ENCODE measurements around the gene ZDHHC14. TPM values are rescaled to one million over a fixed set of nuclear protein-coding genes. Genes with fewer than 3 reads are reported as not detected.
A peak's percentile ranks its signal among the peaks of the same experiment; 100 is the strongest.

ZDHHC14 gene
- total RNA-seq, 1 donor from 2014 or later = 14.4 TPM

- Mint-ChIP-seq H3K4me1 (ENCODE audit: low read depth) (peaks cover 24% of the 10 kb centered on the region), H3K27ac (no peak overlapping the region), H3K9me3 (no peaks in the 10 kb centered on the region), H3K4me3 (no peak overlapping the region), H3K27me3 (ENCODE audit: insufficient read depth) (peaks cover 46% of the 10 kb centered on the region), H3K36me3 (ENCODE audit: low read depth) (no peaks in the 10 kb centered on the region)
- no peak for DNase-seq (ENCODE audit: low spot score)
- intact Hi-C loops (cut with micrococcal nuclease) = loop anchor here (5.0 kb wide), 1 partner anchor 231 kb away; no protein-coding TSS in a partner anchor
These were observed 14.3 kb upstream of the ZDHHC14 start for GRCh38 chr6:157366648-157367047.

GRCh38 chr6:157368359-157369049, 12.5 kb upstream of the ZDHHC14 start:
- no peak for DNase-seq (ENCODE audit: low spot score)
- Mint-ChIP-seq H3K4me3 (no peak overlapping the region), H3K4me1 (ENCODE audit: low read depth) (peaks cover 20% of the 10 kb centered on the region), H3K9me3 (no peaks in the 10 kb centered on the region), H3K27me3 (ENCODE audit: insufficient read depth) (peaks cover 46% of the 10 kb centered on the region), H3K36me3 (ENCODE audit: low read depth) (no peaks in the 10 kb centered on the region), H3K27ac (peak overlapping the region; percentile 52)
- intact Hi-C loops (cut with micrococcal nuclease) = loop anchor here (1.0 to 5.0 kb wide), 5 partner anchors 12 to 396 kb away; partner anchors contain the start of gene TMEM242

GRCh38 chr6:157370755-157371154, 10.2 kb upstream of the ZDHHC14 start:
- intact Hi-C loops (cut with micrococcal nuclease) = no loop called here
- DNase-seq (ENCODE audit: low spot score) = no peak
- Mint-ChIP-seq H3K4me1 (ENCODE audit: low read depth) (peaks cover 20% of the 10 kb centered on the region), H3K4me3 (no peak overlapping the region), H3K9me3 (no peaks in the 10 kb centered on the region), H3K36me3 (ENCODE audit: low read depth) (no peaks in the 10 kb centered on the region), H3K27ac (no peak overlapping the region), H3K27me3 (ENCODE audit: insufficient read depth) (peaks cover 46% of the 10 kb centered on the region)

GRCh38 chr6:157372501-157373280, 8.3 kb upstream of the ZDHHC14 start:
- Mint-ChIP-seq H3K9me3 (no peaks in the 10 kb centered on the region), H3K4me3 (no peak overlapping the region), H3K27ac (no peak overlapping the region), H3K4me1 (ENCODE audit: low read depth) (peaks cover 31% of the 10 kb centered on the region), H3K36me3 (ENCODE audit: low read depth) (no peaks in the 10 kb centered on the region), H3K27me3 (ENCODE audit: insufficient read depth) (peaks cover 36% of the 10 kb centered on the region)
- DNase-seq (ENCODE audit: low spot score) = no peak
- intact Hi-C loops (cut with micrococcal nuclease) = no loop called here

GRCh38 chr6:157374889-157375443, 6.0 kb upstream of the ZDHHC14 start:
- H3K4me1 Mint-ChIP-seq (ENCODE audit: low read depth) = peaks cover 21% of the 10 kb centered on the region
- DNase-seq (ENCODE audit: low spot score) = no peak
- H3K27ac Mint-ChIP-seq = no peak overlapping the region
- no peaks in the 10 kb centered on the region for H3K36me3 Mint-ChIP-seq (ENCODE audit: low read depth)
- H3K9me3 Mint-ChIP-seq = no peaks in the 10 kb centered on the region
- H3K4me3 Mint-ChIP-seq = no peak overlapping the region
- intact Hi-C loops (cut with micrococcal nuclease) = no loop called here
- H3K27me3 Mint-ChIP-seq (ENCODE audit: insufficient read depth) = peaks cover 23% of the 10 kb centered on the region

- H3K27ac Mint-ChIP-seq = peak overlapping the region; percentile 4
- no peak for DNase-seq (ENCODE audit: low spot score)
- intact Hi-C loops (cut with micrococcal nuclease) = no loop called here
- peaks cover 17% of the 10 kb centered on the region for H3K27me3 Mint-ChIP-seq (ENCODE audit: insufficient read depth)
- no peaks in the 10 kb centered on the region for H3K36me3 Mint-ChIP-seq (ENCODE audit: low read depth)
- peak overlapping the region; percentile 0 for H3K4me3 Mint-ChIP-seq
- H3K9me3 Mint-ChIP-seq = no peaks in the 10 kb centered on the region
- peaks cover 20% of the 10 kb centered on the region for H3K4me1 Mint-ChIP-seq (ENCODE audit: low read depth)
These were observed 4.7 kb upstream of the ZDHHC14 start for GRCh38 chr6:157376241-157376640.

GRCh38 chr6:157376706-157377230, 4.2 kb upstream of the ZDHHC14 start:
- H3K9me3 Mint-ChIP-seq = no peaks in the 10 kb centered on the region
- no peak overlapping the region for H3K27ac Mint-ChIP-seq
- intact Hi-C loops (cut with micrococcal nuclease) = no loop called here
- no peak overlapping the region for H3K4me3 Mint-ChIP-seq
- H3K27me3 Mint-ChIP-seq (ENCODE audit: insufficient read depth) = peaks cover 14% of the 10 kb centered on the region
- H3K4me1 Mint-ChIP-seq (ENCODE audit: low read depth) = peaks cover 20% of the 10 kb centered on the region
- H3K36me3 Mint-ChIP-seq (ENCODE audit: low read depth) = no peaks in the 10 kb centered on the region
- no peak for DNase-seq (ENCODE audit: low spot score)

GRCh38 chr6:157379656-157380457, 1.1 kb upstream of the ZDHHC14 start:
- Mint-ChIP-seq H3K9me3 (no peaks in the 10 kb centered on the region), H3K27ac (peak overlapping the region; percentile 83), H3K4me1 (ENCODE audit: low read depth) (peaks cover 39% of the 10 kb centered on the region), H3K27me3 (ENCODE audit: insufficient read depth) (peaks cover 6% of the 10 kb centered on the region), H3K36me3 (ENCODE audit: low read depth) (peaks cover 16% of the 10 kb centered on the region), H3K4me3 (peak overlapping the region; percentile 88)
- intact Hi-C loops (cut with micrococcal nuclease) = loop anchor here (1.0 to 10.0 kb wide), 12 partner anchors 11 to 565 kb away; partner anchors contain the start of gene TMEM242
- peak; percentile 86 for DNase-seq (ENCODE audit: low spot score)

- intact Hi-C loops (cut with micrococcal nuclease) = loop anchor here (1.0 to 10.0 kb wide), 12 partner anchors 11 to 564 kb away; partner anchors contain the start of gene TMEM242
- H3K4me3 Mint-ChIP-seq = peak overlapping the region; percentile 88
- peaks cover 17% of the 10 kb centered on the region for H3K36me3 Mint-ChIP-seq (ENCODE audit: low read depth)
- DNase-seq (ENCODE audit: low spot score) = no peak
- peak overlapping the region; percentile 83 for H3K27ac Mint-ChIP-seq
- peaks cover 44% of the 10 kb centered on the region for H3K4me1 Mint-ChIP-seq (ENCODE audit: low read depth)
- peaks cover 5% of the 10 kb centered on the region for H3K27me3 Mint-ChIP-seq (ENCODE audit: insufficient read depth)
- H3K9me3 Mint-ChIP-seq = no peaks in the 10 kb centered on the region
These were observed 572 bp upstream of the ZDHHC14 start for GRCh38 chr6:157380458-157380778.

- intact Hi-C loops (cut with micrococcal nuclease) = loop anchor here (2.0 to 10.0 kb wide), 8 partner anchors 47 to 563 kb away; no protein-coding TSS in a partner anchor
- peaks cover 38% of the 10 kb centered on the region for H3K4me1 Mint-ChIP-seq (ENCODE audit: low read depth)
- H3K27ac Mint-ChIP-seq = peak overlapping the region; percentile 76
These were observed 936 bp downstream of the ZDHHC14 start for GRCh38 chr6:157381631-157382621.

GRCh38 chr6:157382821-157383220, 1.8 kb downstream of the ZDHHC14 start:
- peak overlapping the region; percentile 88 for H3K4me3 Mint-ChIP-seq
- peak overlapping the region; percentile 76 for H3K27ac Mint-ChIP-seq
- no peak for DNase-seq (ENCODE audit: low spot score)
- H3K36me3 Mint-ChIP-seq (ENCODE audit: low read depth) = peaks cover 27% of the 10 kb centered on the region
- no peaks in the 10 kb centered on the region for H3K27me3 Mint-ChIP-seq (ENCODE audit: insufficient read depth)
- H3K9me3 Mint-ChIP-seq = no peaks in the 10 kb centered on the region
- intact Hi-C loops (cut with micrococcal nuclease) = loop anchor here (5.0 to 10.0 kb wide), 4 partner anchors 182 to 562 kb away; no protein-coding TSS in a partner anchor
- peaks cover 37% of the 10 kb centered on the region for H3K4me1 Mint-ChIP-seq (ENCODE audit: low read depth)

More at GRCh38 chr6:157381631-157382621, 936 bp downstream of the ZDHHC14 start:
- DNase-seq (ENCODE audit: low spot score) = peak; percentile 50
- Mint-ChIP-seq H3K36me3 (ENCODE audit: low read depth) (peaks cover 26% of the 10 kb centered on the region), H3K4me3 (peak overlapping the region; percentile 88), H3K27me3 (ENCODE audit: insufficient read depth) (no peaks in the 10 kb centered on the region), H3K9me3 (no peaks in the 10 kb centered on the region)

All from activated T-helper 1 cell treated with anti-CD3 and anti-CD28 coated beads, Interleukin-12 subunit alpha, Interleukin-12 subunit beta, Interleukin-2, Interleukin-4 antibody, amounts not matched to agents 30 ng/mL and 10 ng/mL and 1 ng/mL, durations not matched to agents 14 hours and 24 hours and 36 hours (primary cell).